ENCODE results near the gene MAP2K5.

Gene MAP2K5

DNA sequence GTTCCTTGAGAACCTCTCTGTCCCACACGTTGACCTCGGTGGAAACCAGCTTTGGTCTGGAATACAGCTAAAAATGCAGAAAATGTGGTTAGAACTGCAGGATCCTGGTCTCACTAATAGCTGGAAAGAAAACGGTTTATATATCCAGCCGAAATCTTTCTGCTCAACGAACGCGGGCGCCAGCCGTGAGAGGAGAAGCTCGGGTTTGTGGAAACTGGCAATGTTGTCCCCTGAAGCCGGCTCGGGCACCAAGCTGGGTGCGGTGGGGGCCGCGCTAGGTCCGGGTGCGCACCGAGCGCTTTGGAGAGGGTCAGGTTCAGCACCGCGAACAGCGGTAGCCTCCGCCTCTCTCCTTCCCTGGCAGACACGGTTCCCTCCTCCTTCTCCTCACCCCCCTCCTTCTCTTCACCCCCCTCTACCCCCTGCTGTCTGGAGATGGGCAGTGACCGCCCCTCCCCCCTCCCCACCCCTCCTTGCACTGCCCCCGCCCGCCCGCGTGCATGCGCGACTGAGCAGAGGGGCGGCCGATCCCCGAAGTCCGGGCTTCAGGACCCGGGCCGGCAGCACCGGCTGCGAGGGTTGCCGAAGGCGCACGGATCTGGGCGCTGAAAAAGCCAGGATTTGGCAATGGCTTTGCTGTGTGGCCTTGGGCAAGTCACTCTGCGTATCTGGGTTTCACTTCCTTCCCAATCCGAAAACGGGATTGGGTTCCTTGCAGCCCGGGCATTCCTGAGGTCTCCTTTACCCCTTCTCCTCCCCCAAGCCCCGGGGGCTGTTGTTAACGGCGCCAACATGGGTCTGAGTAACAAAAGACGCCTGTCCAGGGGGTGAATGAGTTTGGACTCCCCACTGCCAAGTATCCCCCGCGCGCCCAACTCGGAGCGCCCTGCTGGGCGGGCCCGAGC, 282.7 kb downstream of the MAP2K5 start, which contains the start of gene SKOR1:
Gene SKOR1 (plus strand): TSS at position 534 of the 905 bp plus-strand sequence. CDS start 94 bp downstream, at position 628.
- DNase-seq (ENCODE audit: low read depth): no peak

- DNase-seq (ENCODE audit: low read depth): no peak
Measured at GRCh38 chr15:67825881-67826716, 283.6 kb downstream of the MAP2K5 start.

GRCh38 chr15:67826717-67827561, 284.4 kb downstream of the MAP2K5 start:
- DNase-seq (ENCODE audit: low read depth): no peak

- DNase-seq (ENCODE audit: low read depth): no peak
Measured at GRCh38 chr15:67827562-67828277, 285.2 kb downstream of the MAP2K5 start.

GRCh38 chr15:67828278-67828968, 285.9 kb downstream of the MAP2K5 start:
- DNase-seq (ENCODE audit: low read depth): no peak

- no peak for DNase-seq (ENCODE audit: low read depth)
Measured at GRCh38 chr15:67828969-67829646, 286.6 kb downstream of the MAP2K5 start.

DNA sequence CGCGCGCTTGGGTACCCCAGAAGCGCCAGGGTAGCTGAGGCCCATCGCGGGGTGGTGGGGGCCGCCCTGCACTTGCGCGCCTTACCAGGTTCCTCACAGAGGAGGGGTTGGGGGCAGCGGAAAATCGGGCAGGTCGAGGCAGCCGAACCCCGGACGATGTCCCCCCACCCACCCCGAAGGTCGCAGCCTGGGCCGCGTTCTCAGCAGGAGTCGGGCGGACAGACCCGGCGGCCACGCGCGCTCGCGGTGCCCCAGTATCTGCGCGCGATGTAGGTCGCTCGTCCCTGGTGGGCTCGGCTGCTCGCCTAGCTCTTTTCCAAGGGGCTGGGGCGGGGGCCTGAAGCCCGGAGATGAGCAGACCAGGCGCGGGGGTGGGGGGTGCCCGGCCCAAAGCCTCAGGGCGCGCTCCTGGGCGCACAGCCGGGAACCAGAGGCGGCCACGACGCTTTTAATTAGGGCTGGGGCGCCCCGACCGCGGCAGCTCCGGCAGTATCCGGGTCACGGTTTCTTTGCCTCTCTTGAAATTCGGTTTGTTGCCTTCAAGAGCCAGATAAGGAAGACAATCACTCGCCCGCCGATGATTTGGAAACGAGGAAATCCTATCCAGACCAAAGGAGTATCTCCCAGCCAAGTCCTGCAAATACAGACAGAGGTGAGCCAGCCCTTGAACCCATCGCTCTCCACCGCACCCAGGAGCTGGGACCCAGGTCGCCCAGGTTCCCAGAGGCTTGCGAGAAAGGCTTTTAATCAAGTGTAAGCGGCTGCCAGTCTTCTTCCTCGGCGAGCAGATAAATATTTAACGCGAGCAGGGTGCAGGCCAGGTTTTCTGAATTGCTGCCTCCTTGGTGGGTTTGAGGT, 287.4 kb downstream of the MAP2K5 start:
- no peak for DNase-seq (ENCODE audit: low read depth)

- DNase-seq (ENCODE audit: low read depth): no peak
Measured at GRCh38 chr15:67831363-67831762, 288.9 kb downstream of the MAP2K5 start.

DNA sequence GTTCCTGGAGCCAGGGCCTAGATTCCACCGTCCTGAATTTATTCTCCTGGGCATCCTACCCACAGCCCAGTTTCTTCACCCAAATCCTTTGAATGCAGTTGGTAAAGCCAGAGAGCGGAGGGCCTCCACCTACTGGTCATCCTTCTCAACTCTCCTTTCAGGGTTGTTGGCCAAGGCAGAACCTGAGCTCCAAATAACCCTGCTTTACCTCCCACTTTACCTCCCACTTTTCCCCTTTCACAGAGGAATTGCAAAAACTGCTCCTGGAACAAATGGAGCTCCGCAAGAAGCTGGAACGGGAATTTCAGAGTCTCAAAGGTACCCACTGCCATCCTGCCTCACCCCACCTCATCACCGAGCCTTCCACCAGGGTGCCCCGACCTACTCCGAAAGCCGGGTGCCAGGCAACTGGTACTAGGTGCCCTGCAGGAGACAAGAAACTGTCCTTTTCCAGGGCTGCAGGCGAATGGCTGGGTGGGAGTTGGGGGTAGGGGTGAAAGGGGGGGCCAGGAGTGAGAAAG, 289.6 kb downstream of the MAP2K5 start:
- no peak for DNase-seq (ENCODE audit: low read depth)

GRCh38 chr15:67832897-67833709, 290.6 kb downstream of the MAP2K5 start:
- no peak for DNase-seq (ENCODE audit: low read depth)

DNA sequence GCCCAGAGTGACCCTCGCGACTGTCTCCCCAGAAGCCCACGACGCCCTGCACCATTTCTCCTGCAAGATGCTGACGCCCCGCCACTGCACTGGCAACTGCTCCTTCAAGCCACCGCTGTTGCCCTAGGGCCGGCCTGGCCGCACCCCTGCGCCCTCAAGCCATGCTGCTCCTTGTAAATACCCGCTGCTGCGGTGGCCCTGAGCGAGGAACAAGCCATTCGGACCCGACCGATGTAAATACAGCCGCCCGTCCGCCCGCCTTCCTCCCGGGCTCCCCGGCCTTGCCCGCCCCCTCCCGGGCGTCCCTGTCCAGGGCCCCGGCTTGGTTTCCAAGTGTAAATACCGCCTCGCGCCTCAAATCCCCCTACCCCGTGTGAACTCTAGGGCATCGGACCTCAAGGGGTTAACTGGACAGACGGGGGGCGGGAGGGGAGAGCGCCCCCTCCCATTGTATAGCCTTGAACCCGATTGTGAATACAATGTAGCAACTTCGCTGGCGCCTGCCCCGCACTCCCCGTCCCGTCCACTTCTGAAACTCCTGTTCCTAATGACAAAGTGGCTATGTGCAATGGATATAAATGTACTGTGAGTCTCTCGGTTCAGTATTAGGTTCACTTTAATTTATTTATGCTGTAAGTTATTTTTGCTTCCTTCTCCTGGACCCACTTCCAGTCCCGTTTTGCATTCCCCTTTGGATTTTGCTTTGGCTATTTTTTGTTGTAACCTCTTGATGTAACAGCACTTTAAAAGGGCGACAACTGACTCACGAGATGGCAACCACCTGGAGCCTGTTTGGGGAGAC, 291.4 kb downstream of the MAP2K5 start:
- no peak for DNase-seq (ENCODE audit: low read depth)

DNA sequence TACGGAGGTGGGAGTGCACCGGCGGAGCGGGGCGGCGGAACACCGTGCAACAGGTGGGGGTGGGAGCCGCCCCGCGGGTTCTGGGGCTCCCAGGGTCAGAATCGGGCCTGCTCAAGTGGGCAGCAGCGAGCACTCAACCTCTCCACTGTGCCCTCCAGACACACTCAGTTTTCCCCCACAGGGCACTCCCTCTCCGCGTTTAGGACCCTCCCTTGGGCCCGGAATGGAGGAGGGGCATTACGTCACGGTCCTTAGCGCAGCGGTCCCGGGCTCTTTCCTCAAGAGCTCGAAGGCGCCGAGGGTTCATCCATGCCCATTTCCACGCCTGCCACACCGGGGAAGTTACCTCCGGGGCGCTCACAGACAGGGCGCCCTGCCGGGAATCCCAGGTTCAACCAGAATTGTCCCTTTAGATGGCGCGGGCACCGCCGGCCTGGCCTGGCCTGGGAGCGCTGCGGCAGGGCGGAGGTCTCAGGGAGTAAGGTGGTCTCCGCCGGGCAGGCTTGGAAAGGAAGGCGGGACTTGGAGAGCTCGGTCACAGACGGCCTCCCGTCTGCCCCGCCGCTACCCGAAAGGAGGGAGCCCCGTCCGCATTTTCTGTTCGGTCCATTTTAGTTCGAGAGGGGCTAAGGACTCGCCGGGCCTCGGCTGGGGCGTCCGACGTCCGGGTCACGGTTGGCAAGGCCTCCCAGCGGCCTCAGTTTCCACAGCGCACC, 292.2 kb downstream of the MAP2K5 start:
- DNase-seq (ENCODE audit: low read depth): no peak

- no peak for DNase-seq (ENCODE audit: low read depth)
Measured at GRCh38 chr15:67835297-67836133, 293.0 kb downstream of the MAP2K5 start.

DNA sequence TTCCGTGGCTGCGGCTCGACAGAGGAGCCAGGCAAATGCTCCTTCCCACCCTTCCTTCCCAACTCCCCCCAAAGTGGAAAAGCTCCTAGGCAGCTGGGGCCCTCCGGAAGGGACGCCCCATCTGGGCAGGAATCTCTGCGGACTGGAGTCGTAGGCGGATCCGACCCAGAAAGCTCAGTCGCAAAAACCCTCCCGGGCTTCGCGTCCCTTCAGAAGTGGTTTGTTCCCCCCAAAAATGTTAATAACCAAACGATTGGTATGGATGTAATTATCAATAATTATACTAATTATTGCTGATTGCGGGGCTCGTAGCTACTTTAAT, 293.6 kb downstream of the MAP2K5 start:
- DNase-seq (ENCODE audit: low read depth): no peak

DNA sequence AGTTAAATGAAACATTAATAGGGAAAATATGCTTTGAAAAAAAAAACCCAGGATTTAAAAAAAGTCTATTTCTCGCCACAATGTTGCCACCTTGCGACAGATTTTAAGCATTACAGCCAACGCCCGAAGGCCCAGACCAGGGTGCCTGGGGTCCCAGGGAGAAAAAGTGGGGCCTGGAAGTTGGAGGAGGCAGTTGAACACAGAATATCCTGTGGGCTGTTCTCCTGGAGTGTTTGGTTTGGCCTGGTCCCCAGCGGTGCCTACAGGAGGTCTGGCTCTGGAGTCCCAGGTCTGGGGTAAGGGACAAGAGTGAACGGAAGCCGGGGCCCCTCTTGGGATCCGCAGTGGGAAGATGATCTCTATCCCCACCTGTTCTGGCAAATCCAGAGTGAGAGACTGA, 294.0 kb downstream of the MAP2K5 start:
- DNase-seq (ENCODE audit: low read depth): no peak

- no peak for DNase-seq (ENCODE audit: low read depth)
Measured at GRCh38 chr15:67836955-67837354, 294.5 kb downstream of the MAP2K5 start.
